CD14-positive monocyte (primary cell): ENCODE measurements around the gene CHRM4. TPM values are rescaled to one million over a fixed set of nuclear protein-coding genes. Genes with fewer than 3 reads are reported as not detected.

Experiments used
- DNase-seq, 3 donors: peaks; one replicate each; pipeline ENCODE4 v3.0.0-alpha.2; 2011 to 2022
- H2AFZ ChIP-seq: 2 replicates; pipeline ENCODE4 v1.6.0; 2012; ENCODE audit warnings: mild to moderate bottlenecking, low read depth, low read length, inconsistent platforms; ENCODE audit not compliant: insufficient read depth, poor library complexity, severe bottlenecking
- H3K27ac ChIP-seq, 2 donors: 1 replicate in 1 of 2; 2 replicates in 1 of 2; pipeline ENCODE4 v1.5.1; 2012 to 2013; ENCODE audit warnings: low read length in 2 of 2, control low read depth in 1 of 2, inconsistent platforms in 1 of 2, low read depth in 1 of 2, mild to moderate bottlenecking in 1 of 2
- H3K27me3 ChIP-seq, 2 donors: one replicate each; pipeline versions ENCODE4 v1.6.0 to v1.6.1; 2011 to 2013; ENCODE audit warnings: low read length in 2 of 2; ENCODE audit not compliant: control insufficient read depth in 2 of 2, insufficient read depth in 2 of 2
- H3K36me3 ChIP-seq, 2 donors: replicated peaks in 1 of 2; 1 replicate in 1 of 2; 2 replicates in 1 of 2; pipeline versions ENCODE4 v1.5.1 to v1.6.1; 2012 to 2013; ENCODE audit warnings: low read length in 2 of 2, control low read depth in 1 of 2, inconsistent platforms in 1 of 2, mild to moderate bottlenecking in 1 of 2; ENCODE audit not compliant: insufficient read depth in 2 of 2, control insufficient read depth in 1 of 2
- H3K4me1 ChIP-seq, 2 donors: 1 replicate in 1 of 2; 2 replicates in 1 of 2; pipeline versions ENCODE4 v1.5.1 to v1.6.1; 2012 to 2013; ENCODE audit warnings: low read length in 2 of 2, control low read depth in 1 of 2, inconsistent platforms in 1 of 2, mild to moderate bottlenecking in 1 of 2, moderate library complexity in 1 of 2; ENCODE audit not compliant: insufficient read depth in 2 of 2, control insufficient read depth in 1 of 2
- H3K4me2 ChIP-seq: replicated peaks from 2 replicates; pipeline ENCODE3; 2012; ENCODE audit warnings: low read length, moderate library complexity, mild to moderate bottlenecking; ENCODE audit not compliant: poor library complexity, severe bottlenecking; ENCODE audit errors: extremely low read depth
- H3K4me3 ChIP-seq, 3 experiments: fragments of 200-600 bp in 1 of 3; sonication (generic) in 1 of 3; replicated peaks in 1 of 3; 1 replicate in 2 of 3; 2 replicates in 1 of 3; pipeline ENCODE4 v1.5.1; 2011 to 2013; ENCODE audit warnings: low read length in 3 of 3, mild to moderate bottlenecking in 3 of 3, control low read depth in 2 of 3, low read depth in 2 of 3, inconsistent platforms in 1 of 3, moderate library complexity in 1 of 3
- H3K79me2 ChIP-seq: 2 replicates; pipeline ENCODE4 v1.6.0; 2012; ENCODE audit warnings: mild to moderate bottlenecking, control low read depth, inconsistent platforms, low read length, moderate library complexity; ENCODE audit not compliant: insufficient read depth
- H3K9ac ChIP-seq: 2 replicates; pipeline ENCODE4 v1.6.0; 2017; ENCODE audit warnings: low read length, mild to moderate bottlenecking; ENCODE audit not compliant: insufficient read depth, poor library complexity, severe bottlenecking
- H3K9me3 ChIP-seq, 2 donors: replicated peaks in 1 of 2; 1 replicate in 1 of 2; 2 replicates in 1 of 2; pipeline versions ENCODE4 v1.5.1 to v1.6.1; 2012 to 2013; ENCODE audit warnings: low read length in 2 of 2, control low read depth in 1 of 2; ENCODE audit not compliant: control insufficient read depth in 1 of 2, insufficient read depth in 1 of 2
- H4K20me1 ChIP-seq: 2 replicates; pipeline ENCODE4 v1.6.0; 2012; ENCODE audit warnings: mild to moderate bottlenecking, low read length, control low read depth, moderate library complexity; ENCODE audit not compliant: insufficient read depth
- H3K27ac Mint-ChIP-seq, 7 donors: one replicate each; pipeline ENCODE4 v1.8.0; 2020; ENCODE audit warnings: mild to moderate bottlenecking in 7 of 7, mixed read lengths in 7 of 7, moderate library complexity in 6 of 7, inconsistent platforms in 2 of 7
- H3K27me3 Mint-ChIP-seq, 3 donors: one replicate each; pipeline ENCODE4 v1.8.0; 2021 to 2022; ENCODE audit warnings: low read depth in 3 of 3, mild to moderate bottlenecking in 3 of 3, mixed read lengths in 3 of 3, moderate library complexity in 3 of 3, inconsistent platforms in 1 of 3
- H3K36me3 Mint-ChIP-seq, 2 donors: one replicate each; pipeline ENCODE4 v1.8.0; 2020; ENCODE audit warnings: mixed read lengths in 2 of 2, inconsistent platforms in 1 of 2, mild to moderate bottlenecking in 1 of 2
- H3K4me1 Mint-ChIP-seq: one replicate; pipeline ENCODE4 v1.8.0; 2020; ENCODE audit warnings: mild to moderate bottlenecking, mixed read lengths
- H3K4me3 Mint-ChIP-seq, 2 donors: one replicate each; pipeline ENCODE4 v1.8.0; 2020; ENCODE audit warnings: mild to moderate bottlenecking in 2 of 2, mixed read lengths in 2 of 2, moderate library complexity in 1 of 2
- H3K9me3 Mint-ChIP-seq, 7 donors: one replicate each; pipeline ENCODE4 v1.8.0; 2020 to 2022; ENCODE audit warnings: mixed read lengths in 7 of 7, mild to moderate bottlenecking in 6 of 7, moderate library complexity in 6 of 7, inconsistent platforms in 2 of 7
- CTCF ChIP-seq: fragments of 200-600 bp; IDR thresholded peaks from one replicate; pipeline ENCODE4 v1.8.0; 2022; ENCODE audit warnings: antibody characterized with exemption, mild to moderate bottlenecking
- WGBS: methylation state at CpG from one replicate; pipeline ENCODE4 v1.1.5; 2013; ENCODE audit warnings: missing lambda C conversion rate; ENCODE audit not compliant: insufficient coverage; 5-methylcytosine and 5-hydroxymethylcytosine counted together
- intact Hi-C, 2 donors: fragments of 100-400 bp; cut with micrococcal nuclease; formaldehyde crosslinking; loops; one replicate each; pipeline versions ENCODE4 v1.15.0 to v1.15.1; 2023
- polyA plus RNA-seq, 3 donors: library from polyadenylated mRNA; depleted of rRNA in 1 of 3; unstranded in 2 of 3; stranded (reverse) in 1 of 3; fragments of 300-500 nt in 2 of 3; fragments of >200 nt in 1 of 3; fragmentation: Illumina TruSeq in 2 of 3; gene quantifications; 1 replicate in 2 of 3; 2 replicates in 1 of 3; pipeline ENCODE4 v1.2.3, GENCODE V29; 2012 to 2021

Gene CHRM4
- polyA plus RNA-seq, 3 donors: 0.15 to 0.57 TPM; not detected in 1

GRCh38 chr11:46375392-46376101 is 16.0 kb downstream of the CHRM4 start:
- 96% methylated on average over 21 of the region's 38 CpGs for WGBS
- H2AFZ ChIP-seq: no peak overlapping the region
- peaks cover 1 to 9% (median 5%) of the 10 kb centered on the region in 3 donors for H3K27me3 Mint-ChIP-seq
- TF ChIP-seq CTCF: no peak
- peaks cover 0 to 7% (median 0%) of the 10 kb centered on the region in 7 donors for H3K9me3 Mint-ChIP-seq
- no peaks in the 10 kb centered on the region for H3K9me3 ChIP-seq
- H3K4me1 ChIP-seq: peaks cover 24 to 38% of the 10 kb centered on the region in 2 donors
- intact Hi-C loops: no loop called here
- peaks cover 81% of the 10 kb centered on the region in 2 donors for H3K36me3 ChIP-seq
- H3K4me1 Mint-ChIP-seq: peaks cover 31% of the 10 kb centered on the region
- H3K27ac Mint-ChIP-seq: peak overlapping the region in 2 of 7 donors; percentile 57 to 74
- H3K4me3 ChIP-seq: no peak overlapping the region
- H3K27me3 ChIP-seq: no peaks in the 10 kb centered on the region
- no peak overlapping the region for H3K4me3 Mint-ChIP-seq
- no peak overlapping the region for H3K27ac ChIP-seq
- no peak for DNase-seq
- H3K36me3 Mint-ChIP-seq: peaks cover 59 to 79% of the 10 kb centered on the region in 2 donors
- no peak overlapping the region for H3K4me2 ChIP-seq
- H3K79me2 ChIP-seq: peaks cover 21% of the 10 kb centered on the region
- no peak overlapping the region for H3K9ac ChIP-seq
- peaks cover 100% of the 10 kb centered on the region for H4K20me1 ChIP-seq

- WGBS: 97% methylated on average over 15 of the region's 15 CpGs
- no peak overlapping the region for H3K4me3 ChIP-seq
- peaks cover 29% of the 10 kb centered on the region for H3K79me2 ChIP-seq
- no peaks in the 10 kb centered on the region for H3K27me3 ChIP-seq
- no peak for DNase-seq
- peaks cover 28% of the 10 kb centered on the region for H3K4me1 Mint-ChIP-seq
- intact Hi-C loops: no loop called here
- no peak overlapping the region for H3K4me2 ChIP-seq
- H2AFZ ChIP-seq: no peak overlapping the region
- H3K9me3 Mint-ChIP-seq: peaks cover 0 to 7% (median 0%) of the 10 kb centered on the region in 7 donors
- no peak for TF ChIP-seq CTCF
- peak overlapping the region in 2 of 7 donors; percentile 63 to 74 for H3K27ac Mint-ChIP-seq
- H3K9me3 ChIP-seq: no peaks in the 10 kb centered on the region
- H3K9ac ChIP-seq: no peak overlapping the region
- H3K27ac ChIP-seq: no peak overlapping the region
- H3K4me3 Mint-ChIP-seq: no peak overlapping the region
- H3K27me3 Mint-ChIP-seq: peaks cover 1 to 5% (median 5%) of the 10 kb centered on the region in 3 donors
- H3K36me3 ChIP-seq: peaks cover 88 to 89% of the 10 kb centered on the region in 2 donors
- H3K36me3 Mint-ChIP-seq: peaks cover 66 to 86% of the 10 kb centered on the region in 2 donors
- peaks cover 17 to 31% of the 10 kb centered on the region in 2 donors for H3K4me1 ChIP-seq
- peaks cover 100% of the 10 kb centered on the region for H4K20me1 ChIP-seq
These were observed 16.8 kb downstream of the CHRM4 start for GRCh38 chr11:46374815-46375214.
